Endodermal cell (in vitro differentiated cells): ENCODE results near the gene CLCF1. TPM values are rescaled to one million over a fixed set of nuclear protein-coding genes. Genes with fewer than 3 reads are reported as not detected.

ENCODE experiments used
- DNase-seq: peaks from one replicate; pipeline ENCODE4 v3.0.0-alpha.2; 2017
- H3K27ac ChIP-seq: 2 replicates; pipeline ENCODE4 v1.5.1; 2013; ENCODE audit warnings: mild to moderate bottlenecking, low read depth, low read length, moderate library complexity
- H3K27me3 ChIP-seq: 2 replicates; pipeline ENCODE4 v1.6.1; 2013; ENCODE audit warnings: mild to moderate bottlenecking, low read length, moderate library complexity; ENCODE audit not compliant: insufficient read depth, control insufficient read depth, poor library complexity, severe bottlenecking
- H3K36me3 ChIP-seq: 2 replicates; pipeline ENCODE4 v1.7.0; 2013; ENCODE audit warnings: mild to moderate bottlenecking, low read length, moderate library complexity; ENCODE audit not compliant: control insufficient read depth, insufficient read depth
- H3K4me1 ChIP-seq: one replicate; pipeline ENCODE4 v1.7.0; 2013; ENCODE audit warnings: low read length; ENCODE audit not compliant: control insufficient read depth, insufficient read depth
- H3K4me3 ChIP-seq: 2 replicates; pipeline ENCODE4 v1.5.1; 2013; ENCODE audit warnings: mild to moderate bottlenecking, low read length, moderate library complexity
- H3K9ac ChIP-seq: 2 replicates; pipeline ENCODE4 v1.6.1; 2013; ENCODE audit warnings: mild to moderate bottlenecking, low read length, moderate library complexity; ENCODE audit not compliant: poor library complexity, severe bottlenecking; ENCODE audit errors: extremely low read depth
- H3K9me3 ChIP-seq: 2 replicates; pipeline ENCODE4 v1.6.1; 2013; ENCODE audit warnings: mild to moderate bottlenecking, low read length, moderate library complexity; ENCODE audit not compliant: control insufficient read depth
- H3K27ac Mint-ChIP-seq: 2 replicates; pipeline ENCODE4 v1.8.0; 2020; ENCODE audit warnings: mixed read lengths
- H3K27me3 Mint-ChIP-seq: 2 replicates; pipeline ENCODE4 v1.8.0; 2021; ENCODE audit warnings: mild to moderate bottlenecking, mixed read lengths; ENCODE audit not compliant: insufficient read depth
- H3K36me3 Mint-ChIP-seq: 2 replicates; pipeline ENCODE4 v1.8.0; 2020; ENCODE audit warnings: low read depth, mixed read lengths
- H3K4me1 Mint-ChIP-seq: 2 replicates; pipeline ENCODE4 v1.8.0; 2020; ENCODE audit warnings: mixed read lengths
- H3K4me3 Mint-ChIP-seq: 2 replicates; pipeline ENCODE4 v1.8.0; 2020; ENCODE audit warnings: mild to moderate bottlenecking, moderate library complexity, mixed read lengths
- H3K9me3 Mint-ChIP-seq: 2 replicates; pipeline ENCODE4 v1.8.0; 2020; ENCODE audit warnings: mild to moderate bottlenecking, mixed read lengths
- WGBS, 2 experiments: methylation state at CpG; one replicate each; pipeline versions ENCODE4 v1.1.5 to v1.1.7; 2013; ENCODE audit warnings: missing lambda C conversion rate in 2 of 2, mixed read lengths in 1 of 2; ENCODE audit not compliant: insufficient coverage in 1 of 2, insufficient read length in 1 of 2; 5-methylcytosine and 5-hydroxymethylcytosine counted together
- total RNA-seq, 2 donors: library from RNA; stranded (reverse); fragmentation: NEBNext Ultra II Directional in 1 of 2; extraction: Animal tissue kit (Norgen Biotek cat#: 25700) in 1 of 2; gene quantifications; 2 replicates in 1 of 2; 3 replicates in 1 of 2; pipeline ENCODE4 v1.2.1, GENCODE V29; 2021
- TF ChIP-seq, protein P1 (sequence below): fragments of 200-600 bp; sonication (generic); conservative IDR thresholded peaks from 2 replicates; pipeline ENCODE4 v1.5.0; 2021; ENCODE audit warnings: antibody characterized with exemption, mild to moderate bottlenecking

CLCF1 gene
- total RNA-seq, 2 donors from 2014 or later = 3.6 to 4.8 TPM

DNA sequence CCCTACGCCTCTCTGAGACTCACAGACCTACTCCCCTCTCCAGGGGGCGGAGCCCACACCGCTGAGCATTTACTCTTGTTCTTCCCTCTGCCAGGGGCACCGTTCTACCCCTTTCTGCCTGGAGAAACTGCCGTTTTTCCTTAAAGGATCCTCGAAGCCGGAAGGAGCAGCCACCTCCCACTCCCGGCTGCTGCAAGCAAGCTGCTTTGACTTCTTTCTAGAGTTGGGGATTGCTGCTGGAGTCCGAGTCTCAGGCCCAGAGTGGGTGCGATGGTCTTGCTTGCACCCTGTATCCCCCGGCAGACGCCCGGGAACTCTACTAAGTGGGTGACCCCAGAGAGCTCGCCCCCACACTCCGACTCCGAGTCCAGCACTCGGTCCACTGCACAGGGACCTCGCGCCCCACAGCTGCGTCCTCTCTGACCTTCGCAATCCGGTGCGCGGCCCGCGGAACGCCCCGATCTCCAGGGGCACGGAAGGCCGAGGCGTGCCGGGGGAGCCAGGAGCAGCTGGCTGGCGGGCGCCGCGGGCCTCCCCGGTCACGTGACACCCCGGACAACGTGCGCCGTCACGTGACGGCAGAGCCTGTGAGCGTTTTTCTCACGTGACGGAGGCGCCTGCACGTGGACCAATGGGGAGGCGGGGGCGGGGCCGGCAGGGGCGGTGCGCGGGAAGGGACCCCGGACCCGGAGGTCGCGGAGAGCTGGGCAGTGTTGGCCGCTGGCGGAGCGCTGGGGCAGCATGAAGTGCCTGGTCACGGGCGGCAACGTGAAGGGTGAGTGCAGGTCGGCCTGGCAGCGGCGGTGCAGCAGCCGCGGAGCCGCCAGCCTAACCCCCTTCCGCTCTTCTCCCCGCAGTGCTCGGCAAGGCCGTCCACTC, 18.1 kb upstream of the CLCF1 start, which contains the start of gene RAD9A:
Gene RAD9A, plus strand, starts transcription at position 683 of the 879 bp plus-strand sequence. Its CDS starts 59 bp downstream, at position 742.
- H3K4me3 Mint-ChIP-seq = peak within 1 kb of the TSS; percentile 80
- H3K27ac Mint-ChIP-seq = peak within 1 kb of the TSS; percentile 94
- TF ChIP-seq, protein P1, sequence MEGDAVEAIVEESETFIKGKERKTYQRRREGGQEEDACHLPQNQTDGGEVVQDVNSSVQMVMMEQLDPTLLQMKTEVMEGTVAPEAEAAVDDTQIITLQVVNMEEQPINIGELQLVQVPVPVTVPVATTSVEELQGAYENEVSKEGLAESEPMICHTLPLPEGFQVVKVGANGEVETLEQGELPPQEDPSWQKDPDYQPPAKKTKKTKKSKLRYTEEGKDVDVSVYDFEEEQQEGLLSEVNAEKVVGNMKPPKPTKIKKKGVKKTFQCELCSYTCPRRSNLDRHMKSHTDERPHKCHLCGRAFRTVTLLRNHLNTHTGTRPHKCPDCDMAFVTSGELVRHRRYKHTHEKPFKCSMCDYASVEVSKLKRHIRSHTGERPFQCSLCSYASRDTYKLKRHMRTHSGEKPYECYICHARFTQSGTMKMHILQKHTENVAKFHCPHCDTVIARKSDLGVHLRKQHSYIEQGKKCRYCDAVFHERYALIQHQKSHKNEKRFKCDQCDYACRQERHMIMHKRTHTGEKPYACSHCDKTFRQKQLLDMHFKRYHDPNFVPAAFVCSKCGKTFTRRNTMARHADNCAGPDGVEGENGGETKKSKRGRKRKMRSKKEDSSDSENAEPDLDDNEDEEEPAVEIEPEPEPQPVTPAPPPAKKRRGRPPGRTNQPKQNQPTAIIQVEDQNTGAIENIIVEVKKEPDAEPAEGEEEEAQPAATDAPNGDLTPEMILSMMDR = no peak
- Histone ChIP-seq H3K9me3 (no peaks in the 10 kb centered on the region), H3K4me1 (no peaks in the 10 kb centered on the region), H3K27me3 (no peaks in the 10 kb centered on the region), H3K36me3 (peaks cover 12% of the 10 kb centered on the region), H3K9ac (peak within 1 kb of the TSS; percentile 91), H3K27ac (peak within 1 kb of the TSS; percentile 90), H3K4me3 (peak within 1 kb of the TSS; percentile 99)
- no peaks in the 10 kb centered on the region for H3K9me3 Mint-ChIP-seq
- peaks cover 25% of the 10 kb centered on the region for H3K4me1 Mint-ChIP-seq
- 0% methylated on average over 38 to 73 of the region's 75 CpGs for WGBS, 2 experiments
- peak; percentile 98 for DNase-seq
- H3K27me3 Mint-ChIP-seq = no peaks in the 10 kb centered on the region
- peaks cover 13% of the 10 kb centered on the region for H3K36me3 Mint-ChIP-seq

DNA sequence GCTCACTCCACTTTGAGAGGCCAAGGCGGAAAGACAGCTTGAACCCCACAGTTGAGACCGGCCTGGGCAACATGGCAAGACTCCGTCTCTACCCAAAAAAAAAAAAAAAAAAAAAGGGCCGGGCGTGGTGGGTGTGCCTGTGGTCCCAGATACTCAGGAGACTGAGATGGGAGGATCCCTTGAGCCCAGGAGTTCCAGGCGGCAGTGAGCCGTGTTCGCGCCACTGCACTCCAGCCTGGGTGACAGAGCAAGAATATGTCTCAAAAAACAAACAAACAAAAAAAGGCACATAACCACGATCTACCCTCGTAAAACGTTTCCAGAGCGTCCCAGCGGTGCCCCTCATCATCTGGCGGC, 17.5 kb upstream of the CLCF1 start:
- H3K9me3 ChIP-seq = no peaks in the 10 kb centered on the region
- H3K27me3 Mint-ChIP-seq = no peaks in the 10 kb centered on the region
- peak overlapping the region; percentile 90 for H3K27ac ChIP-seq
- H3K4me1 ChIP-seq = no peaks in the 10 kb centered on the region
- TF ChIP-seq, protein P1 = no peak
- no peak for DNase-seq
- peak overlapping the region; percentile 94 for H3K27ac Mint-ChIP-seq
- no peaks in the 10 kb centered on the region for H3K27me3 ChIP-seq
- H3K9ac ChIP-seq = peak overlapping the region; percentile 91
- H3K36me3 ChIP-seq = peaks cover 12% of the 10 kb centered on the region
- H3K4me3 ChIP-seq = peak overlapping the region; percentile 99
- peaks cover 25% of the 10 kb centered on the region for H3K4me1 Mint-ChIP-seq
- peaks cover 10% of the 10 kb centered on the region for H3K36me3 Mint-ChIP-seq
- H3K9me3 Mint-ChIP-seq = no peaks in the 10 kb centered on the region
- H3K4me3 Mint-ChIP-seq = peak overlapping the region; percentile 80
- WGBS, 2 experiments = 17 to 18% methylated on average over 7 to 13 of the region's 15 CpGs

DNA sequence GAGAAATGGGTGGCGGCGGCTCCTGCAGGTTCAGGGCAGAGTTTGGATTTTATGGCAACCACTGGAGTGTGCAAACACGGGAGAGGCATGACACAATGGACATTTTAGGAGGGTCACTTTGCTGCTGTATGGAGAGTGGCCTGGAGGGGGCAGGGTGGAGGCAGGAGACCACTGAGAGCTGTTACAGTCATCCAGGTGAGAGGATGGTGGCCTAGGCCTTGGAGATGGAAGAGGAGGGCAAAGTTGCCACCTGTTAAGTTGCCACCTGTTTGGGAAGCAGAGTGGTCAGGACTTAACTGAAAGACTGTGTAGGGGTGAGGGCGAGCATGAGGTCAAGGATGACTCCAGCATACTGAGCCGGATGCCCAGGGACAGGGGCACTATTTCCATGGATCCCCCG, 16.1 kb upstream of the CLCF1 start:
- WGBS, 2 experiments = 76 to 79% methylated on average over 3 to 6 of the region's 6 CpGs
- Histone ChIP-seq H3K36me3 (peaks cover 6% of the 10 kb centered on the region), H3K9ac (no peak overlapping the region), H3K4me1 (no peaks in the 10 kb centered on the region), H3K4me3 (no peak overlapping the region), H3K27ac (no peak overlapping the region), H3K9me3 (no peaks in the 10 kb centered on the region), H3K27me3 (peaks cover 9% of the 10 kb centered on the region)
- Mint-ChIP-seq H3K4me1 (peaks cover 25% of the 10 kb centered on the region), H3K27ac (peak overlapping the region; percentile 44), H3K27me3 (peaks cover 13% of the 10 kb centered on the region), H3K36me3 (peaks cover 5% of the 10 kb centered on the region), H3K9me3 (no peaks in the 10 kb centered on the region), H3K4me3 (peak overlapping the region; percentile 41)
- DNase-seq = peak; percentile 93
- TF ChIP-seq, protein P1 = peak; percentile 79
